Lower leg skin (tissue), 3 donors: Measurements from ENCODE around the gene MYH15.

Source experiments
- CTCF ChIP-seq, 3 donors: fragments of 450-650 bp; IDR thresholded peaks; one replicate each; pipeline ENCODE4 v1.5.1; 2016; ENCODE audit warnings: antibody characterized with exemption in 3 of 3, mild to moderate bottlenecking in 3 of 3, moderate library complexity in 2 of 3
- POLR2A ChIP-seq, 2 donors: fragments of 450-650 bp; IDR thresholded peaks; one replicate each; pipeline ENCODE4 v1.6.1; 2016 to 2017; ENCODE audit warnings: antibody characterized with exemption in 2 of 2, mild to moderate bottlenecking in 1 of 2, moderate library complexity in 1 of 2

GRCh38 chr3:108333961-108334360, 176.4 kb downstream of the MYH15 start:
- no peak for TF ChIP-seq CTCF (IDR thresholded peaks at IDR 0.05)
- no peak for TF ChIP-seq POLR2A (IDR thresholded peaks at IDR 0.05)
